Peyer's patch (tissue), 4 donors: ENCODE data around the gene PRPF39. TPM values are rescaled to one million over a fixed set of nuclear protein-coding genes. Genes with fewer than 3 reads are reported as not detected.

Experiments used
- DNase-seq, 3 donors: peaks; one replicate each; pipeline ENCODE4 v3.0.0-alpha.2; 2017 to 2019
- H3K27ac ChIP-seq, 4 donors: fragments of 200-600 bp; sonication (generic); one replicate each; pipeline ENCODE4 v1.5.1; 2016 to 2019
- H3K27me3 ChIP-seq, 2 donors: fragments of 200-600 bp; sonication (generic); one replicate each; pipeline ENCODE4 v1.5.1; 2019
- H3K36me3 ChIP-seq, 3 donors: fragments of 200-600 bp; sonication (generic); one replicate each; pipeline ENCODE4 v1.5.1; 2016 to 2019
- H3K4me1 ChIP-seq, 4 donors: fragments of 200-600 bp; sonication (generic); one replicate each; pipeline ENCODE4 v1.5.1; 2016 to 2019
- H3K4me3 ChIP-seq, 4 donors: fragments of 200-600 bp; sonication (generic); 1 replicate in 3 of 4; 2 replicates in 1 of 4; pipeline ENCODE4 v1.5.1; 2016 to 2019; ENCODE audit warnings: mild to moderate bottlenecking in 1 of 4
- H3K9me3 ChIP-seq, 4 donors: fragments of 200-600 bp; sonication (generic); one replicate each; pipeline ENCODE4 v1.5.1; 2016 to 2019; ENCODE audit warnings: mild to moderate bottlenecking in 1 of 4
- POLR2A ChIP-seq, 2 donors: fragments of 450-650 bp; IDR thresholded peaks; one replicate each; pipeline ENCODE4 v1.5.1; 2017; ENCODE audit warnings: antibody characterized with exemption in 2 of 2, mild to moderate bottlenecking in 2 of 2, moderate library complexity in 2 of 2
- total RNA-seq, 4 donors: library from RNA; depleted of rRNA; stranded (reverse); fragments of >200 nt; gene quantifications; one replicate each; pipeline ENCODE4 v1.1.0, GENCODE V29; 2016
- TF ChIP-seq, protein P1 (sequence below), 6 experiments: fragments of 450-650 bp in 4 of 6; fragments of 200-600 bp in 2 of 6; sonication (generic) in 1 of 6; IDR thresholded peaks; one replicate each; pipeline ENCODE4 v1.5.1; 2017 to 2019; ENCODE audit warnings: antibody characterized with exemption in 6 of 6, mild to moderate bottlenecking in 3 of 6, moderate library complexity in 1 of 6

The PRPF39 gene, protein sequence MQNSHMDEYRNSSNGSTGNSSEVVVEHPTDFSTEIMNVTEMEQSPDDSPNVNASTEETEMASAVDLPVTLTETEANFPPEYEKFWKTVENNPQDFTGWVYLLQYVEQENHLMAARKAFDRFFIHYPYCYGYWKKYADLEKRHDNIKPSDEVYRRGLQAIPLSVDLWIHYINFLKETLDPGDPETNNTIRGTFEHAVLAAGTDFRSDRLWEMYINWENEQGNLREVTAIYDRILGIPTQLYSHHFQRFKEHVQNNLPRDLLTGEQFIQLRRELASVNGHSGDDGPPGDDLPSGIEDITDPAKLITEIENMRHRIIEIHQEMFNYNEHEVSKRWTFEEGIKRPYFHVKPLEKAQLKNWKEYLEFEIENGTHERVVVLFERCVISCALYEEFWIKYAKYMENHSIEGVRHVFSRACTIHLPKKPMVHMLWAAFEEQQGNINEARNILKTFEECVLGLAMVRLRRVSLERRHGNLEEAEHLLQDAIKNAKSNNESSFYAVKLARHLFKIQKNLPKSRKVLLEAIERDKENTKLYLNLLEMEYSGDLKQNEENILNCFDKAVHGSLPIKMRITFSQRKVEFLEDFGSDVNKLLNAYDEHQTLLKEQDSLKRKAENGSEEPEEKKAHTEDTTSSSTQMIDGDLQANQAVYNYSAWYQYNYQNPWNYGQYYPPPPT
- total RNA-seq = 10 to 100 TPM; 46.6 to 87.5 (median 64.1) TPM

DNA sequence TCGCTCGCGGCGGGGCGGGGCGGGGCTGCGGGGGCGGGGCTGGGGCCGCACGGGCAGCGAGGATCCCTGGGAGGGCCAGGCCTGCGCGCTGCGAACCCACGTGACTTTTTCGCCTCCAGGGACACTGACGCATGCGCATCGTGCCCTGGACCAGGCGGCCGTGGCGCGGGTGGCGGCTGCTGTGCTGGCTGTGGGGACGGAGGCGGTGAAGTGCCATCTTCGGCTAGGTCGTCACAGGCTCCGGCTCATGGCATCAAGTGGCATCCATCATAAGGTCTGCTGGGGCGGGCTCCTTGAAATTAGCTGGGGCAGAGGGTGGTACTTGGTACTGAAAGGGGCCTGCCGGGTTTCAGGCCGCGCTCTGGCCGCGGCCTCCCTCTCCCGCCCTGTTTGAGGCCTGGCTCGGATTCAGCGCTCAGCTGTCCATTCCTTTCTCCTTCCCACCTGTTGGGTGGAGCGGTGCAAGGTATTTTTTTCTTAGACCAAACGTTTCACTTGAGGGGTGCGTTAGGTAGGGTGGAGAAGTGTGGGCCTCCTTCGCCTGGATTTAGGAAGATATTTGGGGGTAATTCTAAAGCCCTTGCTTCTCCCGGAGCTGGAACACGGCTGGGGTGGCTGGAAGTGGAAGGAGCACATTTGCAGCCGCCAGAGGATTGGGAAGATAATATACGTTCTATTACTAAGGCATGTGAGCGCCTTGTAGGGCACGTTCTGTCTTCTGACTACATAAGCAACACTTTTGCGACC is at the start of gene PRPF39:
PRPF39 (plus strand) TSS at position 141 of the 747 bp plus-strand sequence. CDS start 11,124 bp downstream, outside the sequence.
- Histone ChIP-seq H3K9me3 (no peaks in the 10 kb centered on the region), H3K27ac (peak within 1 kb of the TSS; percentile 79 to 87 (median 83)), H3K27me3 (no peaks in the 10 kb centered on the region), H3K4me1 (peaks cover 0 to 32% (median 4%) of the 10 kb centered on the region in 4 donors), H3K4me3 (peak within 1 kb of the TSS; percentile 69 to 87 (median 76)), H3K36me3 (no peaks in the 10 kb centered on the region)
- TF ChIP-seq, protein P1, sequence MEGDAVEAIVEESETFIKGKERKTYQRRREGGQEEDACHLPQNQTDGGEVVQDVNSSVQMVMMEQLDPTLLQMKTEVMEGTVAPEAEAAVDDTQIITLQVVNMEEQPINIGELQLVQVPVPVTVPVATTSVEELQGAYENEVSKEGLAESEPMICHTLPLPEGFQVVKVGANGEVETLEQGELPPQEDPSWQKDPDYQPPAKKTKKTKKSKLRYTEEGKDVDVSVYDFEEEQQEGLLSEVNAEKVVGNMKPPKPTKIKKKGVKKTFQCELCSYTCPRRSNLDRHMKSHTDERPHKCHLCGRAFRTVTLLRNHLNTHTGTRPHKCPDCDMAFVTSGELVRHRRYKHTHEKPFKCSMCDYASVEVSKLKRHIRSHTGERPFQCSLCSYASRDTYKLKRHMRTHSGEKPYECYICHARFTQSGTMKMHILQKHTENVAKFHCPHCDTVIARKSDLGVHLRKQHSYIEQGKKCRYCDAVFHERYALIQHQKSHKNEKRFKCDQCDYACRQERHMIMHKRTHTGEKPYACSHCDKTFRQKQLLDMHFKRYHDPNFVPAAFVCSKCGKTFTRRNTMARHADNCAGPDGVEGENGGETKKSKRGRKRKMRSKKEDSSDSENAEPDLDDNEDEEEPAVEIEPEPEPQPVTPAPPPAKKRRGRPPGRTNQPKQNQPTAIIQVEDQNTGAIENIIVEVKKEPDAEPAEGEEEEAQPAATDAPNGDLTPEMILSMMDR (IDR thresholded peaks at IDR 0.05) = peak in 1 of 6 experiments; percentile 10
- TF ChIP-seq POLR2A (IDR thresholded peaks at IDR 0.05) = peak; percentile 66 to 90
- DNase-seq = peak; percentile 93 to 98 (median 97)

DNA sequence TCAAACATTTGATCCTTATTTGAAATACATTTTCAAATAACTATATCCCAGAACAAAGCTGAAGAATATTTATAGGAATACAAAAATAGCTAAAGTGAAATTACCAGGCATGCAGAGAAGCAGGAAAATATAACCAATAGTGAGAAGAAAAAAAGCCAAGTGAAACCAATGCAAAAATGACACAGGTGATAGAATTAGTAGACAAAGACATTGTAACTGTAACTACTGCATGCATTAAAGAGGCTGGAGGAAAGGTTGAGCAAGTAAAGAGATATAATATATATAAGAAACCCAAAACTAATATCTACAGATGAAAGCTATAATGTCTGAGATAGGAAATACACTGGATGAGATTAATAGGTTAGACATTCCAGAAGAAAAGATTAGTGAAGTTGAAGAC is 49.2 kb upstream of the PRPF39 start:
- DNase-seq = no peak
- H3K4me3 ChIP-seq = no peak overlapping the region
- no peaks in the 10 kb centered on the region for H3K4me1 ChIP-seq
- H3K36me3 ChIP-seq = peaks cover 0 to 37% (median 0%) of the 10 kb centered on the region in 3 donors
- H3K9me3 ChIP-seq = no peaks in the 10 kb centered on the region
- H3K27me3 ChIP-seq = no peaks in the 10 kb centered on the region
- no peak overlapping the region for H3K27ac ChIP-seq
- TF ChIP-seq, protein P1 (IDR thresholded peaks at IDR 0.05) = no peak
- TF ChIP-seq POLR2A (IDR thresholded peaks at IDR 0.05) = no peak

DNA sequence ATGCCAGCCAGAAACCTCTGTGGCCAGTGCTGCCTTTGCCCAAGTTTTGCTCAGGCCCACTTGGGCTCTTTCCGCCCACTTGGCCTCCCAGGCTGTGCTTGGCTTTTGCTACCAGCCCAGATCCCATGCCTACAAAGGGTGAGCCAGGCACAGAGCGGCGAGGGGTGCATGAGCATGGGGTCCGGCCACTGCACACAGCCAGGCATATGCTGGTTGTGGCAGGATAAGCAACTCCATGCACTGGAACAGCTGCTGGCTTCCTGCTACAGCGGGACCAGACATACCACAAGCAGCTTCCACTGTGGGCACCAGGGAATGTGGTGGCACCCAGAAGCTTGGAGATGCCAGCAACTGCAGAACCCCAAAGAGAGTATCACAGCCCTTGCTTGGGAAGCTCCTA is 45.7 kb upstream of the PRPF39 start:
- Histone ChIP-seq H3K36me3 (peaks cover 0 to 25% (median 0%) of the 10 kb centered on the region in 3 donors), H3K4me3 (no peak overlapping the region), H3K27me3 (no peaks in the 10 kb centered on the region), H3K27ac (no peak overlapping the region), H3K4me1 (no peaks in the 10 kb centered on the region), H3K9me3 (no peaks in the 10 kb centered on the region)
- TF ChIP-seq, protein P1 (IDR thresholded peaks at IDR 0.05) = no peak
- TF ChIP-seq POLR2A (IDR thresholded peaks at IDR 0.05) = no peak
- DNase-seq = no peak

DNA sequence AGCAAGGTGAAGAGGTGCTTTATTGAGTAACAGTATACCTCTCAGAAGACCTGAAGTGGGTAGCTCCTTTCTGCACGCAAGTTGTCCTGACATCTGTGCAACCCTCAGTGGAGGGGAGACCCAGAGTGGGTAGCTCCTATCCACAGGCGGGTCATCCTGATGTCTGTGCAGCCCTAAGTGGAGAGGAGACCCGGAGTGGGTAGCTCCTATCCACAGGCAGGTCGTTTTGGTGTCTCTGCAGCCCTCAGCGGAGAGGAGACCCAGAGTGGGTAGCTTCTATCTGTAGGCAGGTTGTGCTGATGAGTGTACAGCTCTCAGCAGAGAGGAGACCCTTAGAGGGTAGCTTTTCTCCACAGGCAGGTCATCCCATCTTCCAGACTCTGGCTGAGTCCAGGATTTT is 45.1 kb upstream of the PRPF39 start:
- DNase-seq = no peak
- no peak overlapping the region for H3K4me3 ChIP-seq
- no peaks in the 10 kb centered on the region for H3K4me1 ChIP-seq
- H3K27ac ChIP-seq = no peak overlapping the region
- H3K27me3 ChIP-seq = no peaks in the 10 kb centered on the region
- H3K9me3 ChIP-seq = no peaks in the 10 kb centered on the region
- H3K36me3 ChIP-seq = peaks cover 0 to 25% (median 0%) of the 10 kb centered on the region in 3 donors
- TF ChIP-seq, protein P1 (IDR thresholded peaks at IDR 0.05) = no peak
- TF ChIP-seq POLR2A (IDR thresholded peaks at IDR 0.05) = no peak

DNA sequence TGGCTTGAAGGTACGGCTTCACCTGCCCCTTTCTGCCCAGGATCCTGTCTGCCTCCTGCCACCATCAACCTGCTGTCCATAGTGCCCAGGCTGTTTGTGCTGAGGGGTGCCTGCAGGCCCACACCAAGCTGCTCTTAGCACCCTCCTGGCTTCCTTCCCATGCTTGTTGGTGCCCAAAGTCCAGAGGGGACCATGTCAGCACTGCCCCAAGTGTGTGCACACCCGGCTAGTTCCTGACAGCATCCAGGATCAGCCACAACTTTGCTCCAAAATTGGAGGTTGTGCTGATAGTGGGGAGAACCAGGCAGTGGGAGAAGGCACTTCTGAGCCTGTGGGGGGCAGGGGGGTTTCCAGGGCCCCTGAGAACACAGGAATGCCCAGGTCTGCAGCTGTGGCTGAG is 44.5 kb upstream of the PRPF39 start:
- Histone ChIP-seq H3K4me3 (no peak overlapping the region), H3K27ac (no peak overlapping the region), H3K27me3 (no peaks in the 10 kb centered on the region), H3K36me3 (peaks cover 0 to 25% (median 0%) of the 10 kb centered on the region in 3 donors), H3K4me1 (no peaks in the 10 kb centered on the region), H3K9me3 (no peaks in the 10 kb centered on the region)
- no peak for DNase-seq
- no peak for TF ChIP-seq POLR2A (IDR thresholded peaks at IDR 0.05)
- TF ChIP-seq, protein P1 (IDR thresholded peaks at IDR 0.05) = no peak
